ENCODE results near the gene ITGA2B.

ITGA2B gene

GRCh38 chr17:44385287-44386181 is 3.9 kb downstream of the ITGA2B start:
- H3K4me1 ChIP-seq (ENCODE audit: control insufficient read depth, insufficient read depth, low read length), result no peaks in the 10 kb centered on the region
- H3K4me3 ChIP-seq (ENCODE audit: low read length), result peak overlapping the region; percentile 67
- H3K27ac ChIP-seq (ENCODE audit: low read depth, low read length), result no peak overlapping the region
- H3K9ac ChIP-seq (ENCODE audit: low read length), result no peak overlapping the region
- H3K36me3 ChIP-seq (ENCODE audit: control insufficient read depth, insufficient read depth, low read length), result no peaks in the 10 kb centered on the region
- H3K27me3 ChIP-seq (ENCODE audit: control insufficient read depth, insufficient read depth, low read length), result peaks cover 5% of the 10 kb centered on the region

- Histone ChIP-seq H3K4me3 (ENCODE audit: low read length) (peak overlapping the region; percentile 67), H3K27me3 (ENCODE audit: control insufficient read depth, insufficient read depth, low read length) (peaks cover 5% of the 10 kb centered on the region), H3K4me1 (ENCODE audit: control insufficient read depth, insufficient read depth, low read length) (no peaks in the 10 kb centered on the region), H3K36me3 (ENCODE audit: control insufficient read depth, insufficient read depth, low read length) (no peaks in the 10 kb centered on the region), H3K27ac (ENCODE audit: low read depth, low read length) (no peak overlapping the region), H3K9ac (ENCODE audit: low read length) (no peak overlapping the region)
Measured at GRCh38 chr17:44384823-44385286, 4.6 kb downstream of the ITGA2B start.

GRCh38 chr17:44384281-44384822 is 5.1 kb downstream of the ITGA2B start:
- Histone ChIP-seq H3K27me3 (ENCODE audit: control insufficient read depth, insufficient read depth, low read length) (peaks cover 5% of the 10 kb centered on the region), H3K4me3 (ENCODE audit: low read length) (peak overlapping the region; percentile 67), H3K36me3 (ENCODE audit: control insufficient read depth, insufficient read depth, low read length) (no peaks in the 10 kb centered on the region), H3K27ac (ENCODE audit: low read depth, low read length) (no peak overlapping the region), H3K4me1 (ENCODE audit: control insufficient read depth, insufficient read depth, low read length) (no peaks in the 10 kb centered on the region), H3K9ac (ENCODE audit: low read length) (no peak overlapping the region)

- no peak overlapping the region for H3K4me3 ChIP-seq (ENCODE audit: low read length)
- H3K9ac ChIP-seq (ENCODE audit: low read length), result no peak overlapping the region
- H3K27me3 ChIP-seq (ENCODE audit: control insufficient read depth, insufficient read depth, low read length), result peaks cover 5% of the 10 kb centered on the region
- H3K4me1 ChIP-seq (ENCODE audit: control insufficient read depth, insufficient read depth, low read length), result no peaks in the 10 kb centered on the region
- H3K36me3 ChIP-seq (ENCODE audit: control insufficient read depth, insufficient read depth, low read length), result no peaks in the 10 kb centered on the region
- H3K27ac ChIP-seq (ENCODE audit: low read depth, low read length), result no peak overlapping the region
Measured at GRCh38 chr17:44383861-44384260, 5.6 kb downstream of the ITGA2B start.

GRCh38 chr17:44383363-44383762 is 6.1 kb downstream of the ITGA2B start:
- Histone ChIP-seq H3K4me1 (ENCODE audit: control insufficient read depth, insufficient read depth, low read length) (no peaks in the 10 kb centered on the region), H3K36me3 (ENCODE audit: control insufficient read depth, insufficient read depth, low read length) (no peaks in the 10 kb centered on the region), H3K27me3 (ENCODE audit: control insufficient read depth, insufficient read depth, low read length) (peaks cover 5% of the 10 kb centered on the region), H3K9ac (ENCODE audit: low read length) (no peak overlapping the region), H3K4me3 (ENCODE audit: low read length) (no peak overlapping the region), H3K27ac (ENCODE audit: low read depth, low read length) (no peak overlapping the region)

- Histone ChIP-seq H3K4me3 (ENCODE audit: low read length) (no peak overlapping the region), H3K36me3 (ENCODE audit: control insufficient read depth, insufficient read depth, low read length) (no peaks in the 10 kb centered on the region), H3K4me1 (ENCODE audit: control insufficient read depth, insufficient read depth, low read length) (no peaks in the 10 kb centered on the region), H3K27ac (ENCODE audit: low read depth, low read length) (no peak overlapping the region), H3K27me3 (ENCODE audit: control insufficient read depth, insufficient read depth, low read length) (peaks cover 5% of the 10 kb centered on the region), H3K9ac (ENCODE audit: low read length) (no peak overlapping the region)
Measured at GRCh38 chr17:44382917-44383316, 6.5 kb downstream of the ITGA2B start.

- Histone ChIP-seq H3K4me3 (ENCODE audit: low read length) (no peak overlapping the region), H3K36me3 (ENCODE audit: control insufficient read depth, insufficient read depth, low read length) (no peaks in the 10 kb centered on the region), H3K4me1 (ENCODE audit: control insufficient read depth, insufficient read depth, low read length) (no peaks in the 10 kb centered on the region), H3K27ac (ENCODE audit: low read depth, low read length) (no peak overlapping the region), H3K27me3 (ENCODE audit: control insufficient read depth, insufficient read depth, low read length) (peaks cover 5% of the 10 kb centered on the region), H3K9ac (ENCODE audit: low read length) (no peak overlapping the region)
Measured at GRCh38 chr17:44381810-44382305, 7.6 kb downstream of the ITGA2B start.

GRCh38 chr17:44380767-44381166 is 8.7 kb downstream of the ITGA2B start:
- no peaks in the 10 kb centered on the region for H3K36me3 ChIP-seq (ENCODE audit: control insufficient read depth, insufficient read depth, low read length)
- H3K4me3 ChIP-seq (ENCODE audit: low read length), result no peak overlapping the region
- H3K4me1 ChIP-seq (ENCODE audit: control insufficient read depth, insufficient read depth, low read length), result no peaks in the 10 kb centered on the region
- no peak overlapping the region for H3K9ac ChIP-seq (ENCODE audit: low read length)
- peaks cover 4% of the 10 kb centered on the region for H3K27me3 ChIP-seq (ENCODE audit: control insufficient read depth, insufficient read depth, low read length)
- H3K27ac ChIP-seq (ENCODE audit: low read depth, low read length), result no peak overlapping the region

- no peak overlapping the region for H3K9ac ChIP-seq (ENCODE audit: low read length)
- H3K4me3 ChIP-seq (ENCODE audit: low read length), result no peak overlapping the region
- H3K36me3 ChIP-seq (ENCODE audit: control insufficient read depth, insufficient read depth, low read length), result no peaks in the 10 kb centered on the region
- H3K27ac ChIP-seq (ENCODE audit: low read depth, low read length), result no peak overlapping the region
- peaks cover 3% of the 10 kb centered on the region for H3K27me3 ChIP-seq (ENCODE audit: control insufficient read depth, insufficient read depth, low read length)
- no peaks in the 10 kb centered on the region for H3K4me1 ChIP-seq (ENCODE audit: control insufficient read depth, insufficient read depth, low read length)
Measured at GRCh38 chr17:44379887-44380286, 9.6 kb downstream of the ITGA2B start.

- H3K27ac ChIP-seq (ENCODE audit: low read depth, low read length), result no peak overlapping the region
- H3K27me3 ChIP-seq (ENCODE audit: control insufficient read depth, insufficient read depth, low read length), result no peaks in the 10 kb centered on the region
- H3K4me3 ChIP-seq (ENCODE audit: low read length), result no peak overlapping the region
- no peak overlapping the region for H3K9ac ChIP-seq (ENCODE audit: low read length)
- no peaks in the 10 kb centered on the region for H3K4me1 ChIP-seq (ENCODE audit: control insufficient read depth, insufficient read depth, low read length)
- no peaks in the 10 kb centered on the region for H3K36me3 ChIP-seq (ENCODE audit: control insufficient read depth, insufficient read depth, low read length)
Measured at GRCh38 chr17:44378171-44378705, 11.2 kb downstream of the ITGA2B start.

GRCh38 chr17:44376779-44377178 is 12.7 kb downstream of the ITGA2B start:
- Histone ChIP-seq H3K4me3 (ENCODE audit: low read length) (no peak overlapping the region), H3K9ac (ENCODE audit: low read length) (no peak overlapping the region), H3K27ac (ENCODE audit: low read depth, low read length) (no peak overlapping the region), H3K27me3 (ENCODE audit: control insufficient read depth, insufficient read depth, low read length) (no peaks in the 10 kb centered on the region), H3K4me1 (ENCODE audit: control insufficient read depth, insufficient read depth, low read length) (no peaks in the 10 kb centered on the region), H3K36me3 (ENCODE audit: control insufficient read depth, insufficient read depth, low read length) (no peaks in the 10 kb centered on the region)

GRCh38 chr17:44376124-44376523 is 13.3 kb downstream of the ITGA2B start:
- Histone ChIP-seq H3K4me3 (ENCODE audit: low read length) (no peak overlapping the region), H3K9ac (ENCODE audit: low read length) (no peak overlapping the region), H3K27ac (ENCODE audit: low read depth, low read length) (no peak overlapping the region), H3K36me3 (ENCODE audit: control insufficient read depth, insufficient read depth, low read length) (no peaks in the 10 kb centered on the region), H3K27me3 (ENCODE audit: control insufficient read depth, insufficient read depth, low read length) (no peaks in the 10 kb centered on the region), H3K4me1 (ENCODE audit: control insufficient read depth, insufficient read depth, low read length) (no peaks in the 10 kb centered on the region)

Data from rectal smooth muscle tissue (tissue), 1 donor.